Measurements from ENCODE around the gene HDAC4.

The HDAC4 gene

GRCh38 chr2:239371726-239372686, 28.8 kb downstream of the HDAC4 start:
- H3K4me2 ChIP-seq (ENCODE audit: low read length) = no peak overlapping the region
- no peak overlapping the region for H3K4me3 ChIP-seq (ENCODE audit: low read depth, low read length)
- peaks cover 9% of the 10 kb centered on the region for H3K9me3 ChIP-seq (ENCODE audit: insufficient read depth, low read depth, low read length)
- no peaks in the 10 kb centered on the region for H3K27me3 ChIP-seq (ENCODE audit: insufficient read depth, low read length)
- no peak overlapping the region for H2BK5ac ChIP-seq (ENCODE audit: low read depth, low read length, poor library complexity)
- no peak overlapping the region for H3K14ac ChIP-seq (ENCODE audit: low read length)
- H2BK120ac ChIP-seq (ENCODE audit: insufficient read depth, low read length, poor library complexity) = no peak overlapping the region
- H4K91ac ChIP-seq (ENCODE audit: low read depth, low read length) = no peak overlapping the region
- no peaks in the 10 kb centered on the region for H3K79me2 ChIP-seq (ENCODE audit: control insufficient read depth, insufficient read depth, low read length, poor library complexity)
- no peak overlapping the region for H3K27ac ChIP-seq (ENCODE audit: low read depth, low read length)
- no peak for DNase-seq
- H3K9ac ChIP-seq (ENCODE audit: low read length) = no peak overlapping the region
- no CpG with 5 or more reads among the region's 34 CpGs for WGBS (ENCODE audit: extremely low coverage, insufficient coverage, insufficient read length)
- H4K8ac ChIP-seq (ENCODE audit: low read depth, low read length) = no peak overlapping the region
- no peak overlapping the region for H3K18ac ChIP-seq (ENCODE audit: low read length)
- H3K4ac ChIP-seq (ENCODE audit: low read depth, low read length) = no peak overlapping the region
- H3K4me1 ChIP-seq (ENCODE audit: control insufficient read depth in 1 of 2, insufficient read depth in 2 of 2, low read length in 2 of 2) = peaks cover 11 to 13% of the 10 kb centered on the region in 2 experiments
- no peaks in the 10 kb centered on the region for H3K79me1 ChIP-seq (ENCODE audit: low read length)
- H2AK5ac ChIP-seq (ENCODE audit: low read length) = no peak overlapping the region
- no peak overlapping the region for H4K12ac ChIP-seq (ENCODE audit: low read depth, low read length)
- H3K36me3 ChIP-seq (ENCODE audit: control insufficient read depth in 1 of 2, insufficient read depth in 2 of 2, low read length in 2 of 2) = no peaks in the 10 kb centered on the region
- H2BK12ac ChIP-seq (ENCODE audit: low read length) = no peak overlapping the region
- no peak overlapping the region for H3K23ac ChIP-seq (ENCODE audit: low read length)
- H2AFZ ChIP-seq (ENCODE audit: insufficient read depth, low read length, poor library complexity) = no peak overlapping the region

- no peak overlapping the region for H3K4ac ChIP-seq (ENCODE audit: low read depth, low read length)
- no peak overlapping the region for H2AK5ac ChIP-seq (ENCODE audit: low read length)
- H3K4me3 ChIP-seq (ENCODE audit: low read depth, low read length) = no peak overlapping the region
- no peak overlapping the region for H3K4me2 ChIP-seq (ENCODE audit: low read length)
- no peak overlapping the region for H2BK12ac ChIP-seq (ENCODE audit: low read length)
- no peak overlapping the region for H2AFZ ChIP-seq (ENCODE audit: insufficient read depth, low read length, poor library complexity)
- H3K36me3 ChIP-seq (ENCODE audit: control insufficient read depth in 1 of 2, insufficient read depth in 2 of 2, low read length in 2 of 2) = no peaks in the 10 kb centered on the region
- no peak overlapping the region for H3K18ac ChIP-seq (ENCODE audit: low read length)
- no peak overlapping the region for H4K12ac ChIP-seq (ENCODE audit: low read depth, low read length)
- peaks cover 9% of the 10 kb centered on the region for H3K9me3 ChIP-seq (ENCODE audit: insufficient read depth, low read depth, low read length)
- H3K27ac ChIP-seq (ENCODE audit: low read depth, low read length) = no peak overlapping the region
- no peak for DNase-seq
- H4K8ac ChIP-seq (ENCODE audit: low read depth, low read length) = no peak overlapping the region
- H3K79me2 ChIP-seq (ENCODE audit: control insufficient read depth, insufficient read depth, low read length, poor library complexity) = no peaks in the 10 kb centered on the region
- H3K14ac ChIP-seq (ENCODE audit: low read length) = no peak overlapping the region
- H3K23ac ChIP-seq (ENCODE audit: low read length) = peak overlapping the region; percentile 12
- no peak overlapping the region for H2BK120ac ChIP-seq (ENCODE audit: insufficient read depth, low read length, poor library complexity)
- WGBS (ENCODE audit: extremely low coverage, insufficient coverage, insufficient read length) = 100% methylated on average over 5 of the region's 13 CpGs
- no peak overlapping the region for H3K9ac ChIP-seq (ENCODE audit: low read length)
- H3K27me3 ChIP-seq (ENCODE audit: insufficient read depth, low read length) = no peaks in the 10 kb centered on the region
- H3K79me1 ChIP-seq (ENCODE audit: low read length) = no peaks in the 10 kb centered on the region
- H4K91ac ChIP-seq (ENCODE audit: low read depth, low read length) = no peak overlapping the region
- peaks cover 11 to 13% of the 10 kb centered on the region in 2 experiments for H3K4me1 ChIP-seq (ENCODE audit: control insufficient read depth in 1 of 2, insufficient read depth in 2 of 2, low read length in 2 of 2)
- H2BK5ac ChIP-seq (ENCODE audit: low read depth, low read length, poor library complexity) = no peak overlapping the region
Observed at GRCh38 chr2:239370876-239371725, 29.7 kb downstream of the HDAC4 start.

- Histone ChIP-seq H3K14ac (ENCODE audit: low read length) (no peak overlapping the region), H2AK5ac (ENCODE audit: low read length) (no peak overlapping the region), H4K12ac (ENCODE audit: low read depth, low read length) (no peak overlapping the region), H3K9ac (ENCODE audit: low read length) (no peak overlapping the region), H3K4me1 (ENCODE audit: control insufficient read depth in 1 of 2, insufficient read depth in 2 of 2, low read length in 2 of 2) (peaks cover 11 to 13% of the 10 kb centered on the region in 2 experiments), H4K8ac (ENCODE audit: low read depth, low read length) (no peak overlapping the region), H2BK12ac (ENCODE audit: low read length) (no peak overlapping the region), H3K27me3 (ENCODE audit: insufficient read depth, low read length) (no peaks in the 10 kb centered on the region), H3K9me3 (ENCODE audit: insufficient read depth, low read depth, low read length) (peaks cover 11% of the 10 kb centered on the region), H3K36me3 (ENCODE audit: control insufficient read depth in 1 of 2, insufficient read depth in 2 of 2, low read length in 2 of 2) (no peaks in the 10 kb centered on the region), H3K79me2 (ENCODE audit: control insufficient read depth, insufficient read depth, low read length, poor library complexity) (no peaks in the 10 kb centered on the region), H4K91ac (ENCODE audit: low read depth, low read length) (no peak overlapping the region), H3K4ac (ENCODE audit: low read depth, low read length) (no peak overlapping the region), H3K79me1 (ENCODE audit: low read length) (no peaks in the 10 kb centered on the region), H3K18ac (ENCODE audit: low read length) (no peak overlapping the region), H3K27ac (ENCODE audit: low read depth, low read length) (no peak overlapping the region), H3K4me2 (ENCODE audit: low read length) (no peak overlapping the region), H2AFZ (ENCODE audit: insufficient read depth, low read length, poor library complexity) (no peak overlapping the region), H3K4me3 (ENCODE audit: low read depth, low read length) (no peak overlapping the region), H3K23ac (ENCODE audit: low read length) (no peak overlapping the region), H2BK120ac (ENCODE audit: insufficient read depth, low read length, poor library complexity) (no peak overlapping the region), H2BK5ac (ENCODE audit: low read depth, low read length, poor library complexity) (no peak overlapping the region)
- no CpG with 5 or more reads among the region's 9 CpGs for WGBS (ENCODE audit: extremely low coverage, insufficient coverage, insufficient read length)
- DNase-seq = no peak
Observed at GRCh38 chr2:239370403-239370802, 30.4 kb downstream of the HDAC4 start.

- H2BK120ac ChIP-seq (ENCODE audit: insufficient read depth, low read length, poor library complexity) = no peak overlapping the region
- WGBS (ENCODE audit: extremely low coverage, insufficient coverage, insufficient read length) = no CpG with 5 or more reads among the region's 20 CpGs
- no peak overlapping the region for H3K23ac ChIP-seq (ENCODE audit: low read length)
- peaks cover 11 to 13% of the 10 kb centered on the region in 2 experiments for H3K4me1 ChIP-seq (ENCODE audit: control insufficient read depth in 1 of 2, insufficient read depth in 2 of 2, low read length in 2 of 2)
- no peak overlapping the region for H2BK5ac ChIP-seq (ENCODE audit: low read depth, low read length, poor library complexity)
- peaks cover 11% of the 10 kb centered on the region for H3K9me3 ChIP-seq (ENCODE audit: insufficient read depth, low read depth, low read length)
- H3K79me2 ChIP-seq (ENCODE audit: control insufficient read depth, insufficient read depth, low read length, poor library complexity) = no peaks in the 10 kb centered on the region
- no peak overlapping the region for H4K8ac ChIP-seq (ENCODE audit: low read depth, low read length)
- DNase-seq = peak in 1 of 2 donors; percentile 27
- H2BK12ac ChIP-seq (ENCODE audit: low read length) = no peak overlapping the region
- no peaks in the 10 kb centered on the region for H3K27me3 ChIP-seq (ENCODE audit: insufficient read depth, low read length)
- H3K18ac ChIP-seq (ENCODE audit: low read length) = no peak overlapping the region
- H3K36me3 ChIP-seq (ENCODE audit: control insufficient read depth in 1 of 2, insufficient read depth in 2 of 2, low read length in 2 of 2) = no peaks in the 10 kb centered on the region
- H3K9ac ChIP-seq (ENCODE audit: low read length) = no peak overlapping the region
- no peak overlapping the region for H3K4ac ChIP-seq (ENCODE audit: low read depth, low read length)
- no peak overlapping the region for H4K91ac ChIP-seq (ENCODE audit: low read depth, low read length)
- no peak overlapping the region for H3K4me3 ChIP-seq (ENCODE audit: low read depth, low read length)
- no peak overlapping the region for H4K12ac ChIP-seq (ENCODE audit: low read depth, low read length)
- H3K27ac ChIP-seq (ENCODE audit: low read depth, low read length) = no peak overlapping the region
- no peak overlapping the region for H3K4me2 ChIP-seq (ENCODE audit: low read length)
- no peak overlapping the region for H2AFZ ChIP-seq (ENCODE audit: insufficient read depth, low read length, poor library complexity)
- H3K14ac ChIP-seq (ENCODE audit: low read length) = no peak overlapping the region
- no peak overlapping the region for H2AK5ac ChIP-seq (ENCODE audit: low read length)
- no peaks in the 10 kb centered on the region for H3K79me1 ChIP-seq (ENCODE audit: low read length)
Observed at GRCh38 chr2:239369631-239370161, 31.1 kb downstream of the HDAC4 start.
